GM12878 (cell line): Measurements from ENCODE around the gene SPPL2B. TPM values are rescaled to one million over a fixed set of nuclear protein-coding genes. Genes with fewer than 3 reads are reported as not detected.

Source experiments
- ATAC-seq: fragments of 200-7000 bp; cut with Tn5 transposase; 3 replicates; pipeline ENCODE4 v1.9.1; 2020; ENCODE audit warnings: mild to moderate bottlenecking, moderate library complexity
- BruUV-seq: library from RNA; stranded (reverse); fragments of 400-500 nt; replicated peaks from 2 replicates; lab custom pipeline; 2021; lab: Mats Ljungman, UMichigan
- CTCF ChIA-PET: fragments of 300-600 bp; sonication (Branson Sonifier 250); formaldehyde crosslinking; extraction: SDS; loops from one replicate; lab custom pipeline; 2021; ENCODE audit warnings: inconsistent platforms; lab: Yijun Ruan, JAX
- POLR2A ChIA-PET: fragments of 350-600 bp; formaldehyde crosslinking; extraction: SDS; loops from one replicate; lab custom pipeline; 2021; ENCODE audit warnings: inconsistent platforms; lab: Charles Lee
- RAD21 ChIA-PET: fragments of 300-600 bp; sonication (Branson Sonifier 250); formaldehyde crosslinking; loops from one replicate; lab custom pipeline; 2023; ENCODE audit warnings: antibody characterized with exemption; ENCODE audit not compliant: unreplicated experiment; lab: Charles Lee
- SMC1A ChIA-PET: fragments of 300-600 bp; sonication (Branson Sonifier 250); formaldehyde crosslinking; loops from one replicate; lab custom pipeline; 2023; ENCODE audit not compliant: unreplicated experiment, uncharacterized antibody; lab: Charles Lee
- DNase-seq: peaks from one replicate; pipeline ENCODE4 v3.0.0-alpha.2; 2011; ENCODE audit warnings: low read depth, low spot score
- FAIRE-seq: peaks from 3 replicates; lab custom pipeline; 2011; peaks lifted over from hg19 to GRCh38; lab: Jason Lieb, UNC
- H2AFZ ChIP-seq: 2 replicates; pipeline ENCODE4 v1.6.0; 2011; ENCODE audit warnings: low read depth, low read length, control low read depth; ENCODE audit not compliant: control insufficient read depth
- H3K27ac ChIP-seq: 2 replicates; pipeline ENCODE4 v1.5.1; 2011; ENCODE audit warnings: control low read depth; ENCODE audit not compliant: control insufficient read depth, insufficient read depth
- H3K27me3 ChIP-seq, 2 experiments: replicated peaks in 1 of 2; 2 replicates each; pipeline versions ENCODE4 v1.6.0 to v1.6.1; 2011; ENCODE audit warnings: low read length in 1 of 2; ENCODE audit not compliant: control insufficient read depth in 2 of 2, insufficient read depth in 2 of 2
- H3K36me3 ChIP-seq, 2 experiments: 2 replicates each; pipeline ENCODE4 v1.5.1; 2011; ENCODE audit warnings: low read length in 1 of 2; ENCODE audit not compliant: control insufficient read depth in 2 of 2, insufficient read depth in 2 of 2
- H3K4me1 ChIP-seq: 2 replicates; pipeline ENCODE4 v1.6.1; 2011; ENCODE audit warnings: mild to moderate bottlenecking, low read length, moderate library complexity, mixed read lengths; ENCODE audit not compliant: control insufficient read depth, insufficient read depth
- H3K4me2 ChIP-seq: 2 replicates; pipeline ENCODE4 v1.6.0; 2011; ENCODE audit warnings: control low read depth; ENCODE audit not compliant: control insufficient read depth, insufficient read depth
- H3K4me3 ChIP-seq: fragments of 200-600 bp; sonication (generic); 2 replicates; pipeline ENCODE4 v1.5.1; 2016
- H3K79me2 ChIP-seq: 2 replicates; pipeline ENCODE4 v1.6.0; 2011; ENCODE audit warnings: low read length; ENCODE audit not compliant: control insufficient read depth, insufficient read depth
- H3K9ac ChIP-seq: 2 replicates; pipeline ENCODE4 v1.8.0; 2011; ENCODE audit warnings: low read length, control low read depth, mixed read lengths; ENCODE audit not compliant: control insufficient read depth, insufficient read depth
- H3K9me3 ChIP-seq: replicated peaks from 3 replicates; pipeline ENCODE4 v1.5.1; 2011; ENCODE audit warnings: mild to moderate bottlenecking, low read length; ENCODE audit not compliant: control insufficient read depth, insufficient read depth
- H4K20me1 ChIP-seq: 2 replicates; pipeline ENCODE4 v1.6.0; 2011; ENCODE audit not compliant: control insufficient read depth, insufficient read depth
- ATF3 ChIP-seq: IDR thresholded peaks from 2 replicates; pipeline ENCODE4 v1.6.1; 2011; ENCODE audit warnings: low read depth, mild to moderate bottlenecking, low read length, moderate library complexity, borderline replicate concordance; ENCODE audit errors: extremely low read depth
- BCL3 ChIP-seq: IDR thresholded peaks from 2 replicates; pipeline ENCODE4 v1.6.1; 2011; ENCODE audit warnings: borderline replicate concordance, low read depth, mild to moderate bottlenecking, moderate library complexity, low read length; ENCODE audit not compliant: insufficient read depth, poor library complexity, severe bottlenecking
- EED ChIP-seq: sonication (generic); IDR thresholded peaks from 2 replicates; pipeline ENCODE4 v1.6.1; 2016; ENCODE audit warnings: antibody characterized with exemption, low read depth
- ELK1 ChIP-seq: IDR thresholded peaks from 2 replicates; pipeline ENCODE4 v1.6.1; 2012; ENCODE audit warnings: low read depth, low read length, improper control_type of control experiment
- EZH2 ChIP-seq: IDR thresholded peaks from 2 replicates; pipeline ENCODE4 v1.6.1; 2012; ENCODE audit warnings: low read depth, mild to moderate bottlenecking, control low read depth, inconsistent platforms, low read length, borderline replicate concordance; ENCODE audit not compliant: control insufficient read depth
- IKZF1 ChIP-seq: fragments of 450-650 bp; conservative IDR thresholded peaks from 2 replicates; pipeline ENCODE4 v1.6.1; 2017; ENCODE audit warnings: antibody characterized with exemption, mild to moderate bottlenecking
- IRF5 ChIP-seq: fragments of 450-650 bp; IDR thresholded peaks from 2 replicates; pipeline ENCODE4 v1.6.1; 2017; ENCODE audit warnings: borderline replicate concordance
- MTA2 ChIP-seq: fragments of 450-650 bp; IDR thresholded peaks from 2 replicates; pipeline ENCODE4 v1.6.1; 2016; ENCODE audit warnings: low read depth, mild to moderate bottlenecking, moderate library complexity
- NRF1 ChIP-seq: conservative IDR thresholded peaks from 2 replicates; pipeline ENCODE4 v1.6.1; 2011; ENCODE audit warnings: mild to moderate bottlenecking, low read depth, low read length, improper control_type of control experiment
- PRDM15 ChIP-seq: fragments of 450-650 bp; formaldehyde crosslinking; IDR thresholded peaks from 2 replicates; pipeline ENCODE4 v1.4.0; 2020; ENCODE audit warnings: mild to moderate bottlenecking, moderate library complexity
- SKIL ChIP-seq: fragments of 450-650 bp; IDR thresholded peaks from 2 replicates; pipeline ENCODE4 v1.6.1; 2017; ENCODE audit warnings: mild to moderate bottlenecking, low read depth, inconsistent platforms; ENCODE audit not compliant: poor library complexity, severe bottlenecking
- TBL1XR1 ChIP-seq: IDR thresholded peaks from 2 replicates; pipeline ENCODE4 v1.6.1; 2012; ENCODE audit warnings: low read depth, low read length, improper control_type of control experiment
- WGBS: methylation state at CpG from one replicate; pipeline ENCODE4 v1.1.6; 2016; ENCODE audit warnings: low lambda C conversion rate; ENCODE audit not compliant: insufficient replicate concordance, insufficient coverage; ENCODE audit errors: missing lambda C conversion rate; 5-methylcytosine and 5-hydroxymethylcytosine counted together
- in situ Hi-C: fragments of 300-500 bp; cut with MboI; formaldehyde crosslinking; loops from 9 replicates; pipeline ENCODE4 v1.14.3; 2018; ENCODE audit warnings: mixed read lengths
- intact Hi-C: fragments of 100-400 bp; cut with micrococcal nuclease; formaldehyde crosslinking; loops from one replicate; pipeline ENCODE4 v1.14.2; 2022; ENCODE audit not compliant: unreplicated experiment
- polyA plus RNA-seq, 11 experiments: library from polyadenylated mRNA; depleted of rRNA in 4 of 11; unstranded in 6 of 11; stranded (reverse) in 5 of 11; fragments of >200 nt; fragmentation: Nextera tagmentation in 4 of 11; fragmentation: Illumina TruSeq in 1 of 11; extraction: Ambion mirVana in 4 of 11; extraction: Trizol in 1 of 11; gene quantifications; 1 replicate in 1 of 11; 2 replicates in 10 of 11; pipeline versions ENCODE4 v1.2.1 to v1.2.3, GENCODE V29; 2011 to 2016; ENCODE audit warnings: inconsistent platforms in 2 of 11, missing spikeins in 2 of 11, low read depth in 1 of 11
- total RNA-seq, 4 experiments: library from RNA; depleted of rRNA in 3 of 4; stranded (reverse); fragments of >200 nt in 3 of 4; fragmentation: Illumina TruSeq in 1 of 4; extraction: Trizol in 1 of 4; gene quantifications; 2 replicates each; pipeline versions ENCODE4 v1.2.1 to v1.2.3, GENCODE V29; 2013 to 2021

Gene SPPL2B
- total and polyA plus RNA-seq, 10 of the 15 experiments (the other 5 are each of a cell fraction or from before 2014, with no cell fraction given): 0.29 to 56.5 (median 18.3) TPM

GRCh38 chr19:2309734-2310362 is 18.6 kb upstream of the SPPL2B start:
- H3K9ac ChIP-seq: no peak overlapping the region
- peaks cover 5 to 6% of the 10 kb centered on the region in 2 experiments; a peak in 3 of 4 replicates for H3K27me3 ChIP-seq
- WGBS: 37% methylated on average over 17 of the region's 17 CpGs
- H3K4me3 ChIP-seq: no peak overlapping the region
- ChIA-PET CTCF (no interaction called here), RAD21 (no interaction called here), SMC1A (no interaction called here), POLR2A (interaction anchor here (0.5 kb wide), 1 partner anchor 13 kb away, joined by 4 read pairs; no protein-coding TSS in a partner anchor)
- H3K4me1 ChIP-seq: no peaks in the 10 kb centered on the region
- H2AFZ ChIP-seq: no peak overlapping the region
- in situ Hi-C loops (no loop called here), intact Hi-C loops (no loop called here)
- H3K79me2 ChIP-seq: no peaks in the 10 kb centered on the region
- FAIRE-seq (no peak), DNase-seq (no peak), ATAC-seq (no peak)
- no TSS peak for BruUV-seq
- H3K27ac ChIP-seq: no peak overlapping the region
- H3K9me3 ChIP-seq: peaks cover 3% of the 10 kb centered on the region; the same call in 1 of the 3 replicates
- no peak overlapping the region for H3K4me2 ChIP-seq
- no peaks in the 10 kb centered on the region for H4K20me1 ChIP-seq
- H3K36me3 ChIP-seq: no peaks in the 10 kb centered on the region
- TF ChIP-seq ELK1: no peak
- TF ChIP-seq BCL3: no peak
- TF ChIP-seq IRF5: no peak
- TF ChIP-seq NRF1: no peak
- no peak for TF ChIP-seq SKIL
- TF ChIP-seq PRDM15 (CRISPR knock-in tag): no peak
- no peak for TF ChIP-seq MTA2
- TF ChIP-seq IKZF1: no peak
- TF ChIP-seq EED: no peak
- TF ChIP-seq EZH2: no peak
- TF ChIP-seq TBL1XR1: no peak
- no peak for TF ChIP-seq ATF3
